Fibroblast of pulmonary artery (primary cell): ENCODE measurements around the gene RPL27A.

Experiments used
- DNase-seq: peaks from one replicate; pipeline ENCODE4 v3.0.0-alpha.2; 2010; ENCODE audit warnings: low read depth
- H3K4me3 ChIP-seq: replicated peaks from 2 replicates; pipeline ENCODE4 v1.5.1; 2011; ENCODE audit warnings: low read depth, mild to moderate bottlenecking, control low read depth, low read length, moderate library complexity
- CTCF ChIP-seq: IDR thresholded peaks from 2 replicates; pipeline ENCODE4 v1.5.1; 2011; ENCODE audit warnings: mild to moderate bottlenecking, control low read depth, low read length, inconsistent platforms; ENCODE audit errors: missing control alignments

RPL27A gene

GRCh38 chr11:8698917-8699441 lies 16.4 kb downstream of the RPL27A start:
- no peak for DNase-seq
- TF ChIP-seq CTCF, result no peak
- H3K4me3 ChIP-seq, result no peak overlapping the region

GRCh38 chr11:8699903-8700302 lies 17.3 kb downstream of the RPL27A start:
- no peak overlapping the region for H3K4me3 ChIP-seq
- DNase-seq, result peak; percentile 73
- no peak for TF ChIP-seq CTCF

DNA sequence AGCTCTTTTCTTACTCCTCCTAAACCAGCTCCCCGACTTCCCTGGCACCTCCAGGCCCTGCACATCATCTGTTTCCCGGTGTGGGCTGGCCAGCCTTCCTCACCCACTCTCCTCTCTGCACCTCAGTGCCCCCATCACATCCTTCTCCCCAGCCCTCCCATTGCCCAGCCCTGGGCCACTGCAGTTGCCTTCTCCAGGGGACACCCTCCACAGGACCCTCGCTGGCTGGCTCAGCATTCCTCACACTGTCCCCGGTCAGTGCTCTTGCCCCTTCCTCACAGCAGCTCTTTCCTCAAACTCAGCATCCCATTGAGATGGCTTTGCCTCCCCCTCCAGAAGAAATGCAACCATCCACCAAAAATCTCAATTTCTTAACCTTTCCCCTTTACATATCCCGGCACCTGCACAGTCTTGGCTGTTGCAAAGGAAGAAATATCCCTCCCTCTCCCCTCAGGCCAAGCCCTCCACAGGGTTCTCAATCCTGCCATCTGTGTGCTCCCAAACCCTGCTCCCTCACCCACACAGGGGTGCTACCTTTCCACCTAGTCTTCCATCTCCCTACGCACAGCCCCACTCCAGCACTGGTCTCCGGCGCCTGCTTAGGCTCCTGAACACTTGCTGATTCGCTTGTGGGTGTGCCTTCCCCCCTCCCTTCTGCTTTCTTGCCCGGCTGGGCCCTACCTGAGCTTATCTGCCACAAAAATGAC lies 19.5 kb downstream of the RPL27A start:
- DNase-seq, result no peak
- H3K4me3 ChIP-seq, result no peak overlapping the region
- no peak for TF ChIP-seq CTCF

DNA sequence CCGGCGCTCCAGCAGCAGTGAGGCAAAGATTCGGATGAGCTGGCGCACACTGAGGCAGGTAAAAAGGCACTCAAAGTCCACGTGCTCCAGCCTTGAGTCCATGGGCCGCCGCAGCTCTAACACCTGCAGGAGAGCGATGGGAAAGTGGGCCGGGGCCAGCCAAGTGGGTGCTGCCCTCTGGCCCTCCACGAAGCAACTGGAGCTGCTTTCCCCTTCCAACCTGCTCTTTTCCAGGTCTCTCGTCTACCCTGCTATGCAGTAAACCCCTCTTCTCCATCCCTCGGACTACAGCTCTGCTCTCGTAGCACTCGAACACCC lies 20.0 kb downstream of the RPL27A start:
- no peak overlapping the region for H3K4me3 ChIP-seq
- no peak for DNase-seq
- no peak for TF ChIP-seq CTCF

DNA sequence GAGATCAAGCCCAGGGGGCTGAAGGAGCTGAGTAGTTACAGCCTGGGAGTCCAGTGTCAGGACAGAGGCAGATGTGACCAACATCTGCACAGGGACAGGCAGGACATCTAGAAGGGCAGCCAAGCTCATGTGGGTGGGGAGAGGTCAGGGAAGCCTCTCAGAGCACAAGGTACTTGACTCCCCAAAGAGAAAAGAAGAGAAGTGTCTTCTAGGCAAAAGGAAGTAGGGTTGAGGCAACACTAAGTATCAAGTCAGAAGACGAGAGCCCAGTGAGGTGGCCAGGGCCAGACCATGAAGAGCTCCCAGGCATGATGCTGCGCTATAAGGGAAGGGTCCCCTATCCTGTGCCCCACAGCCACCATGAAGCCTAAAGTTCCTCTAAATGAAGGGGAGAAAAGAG lies 21.5 kb downstream of the RPL27A start:
- no peak for TF ChIP-seq CTCF
- DNase-seq, result no peak
- H3K4me3 ChIP-seq, result no peak overlapping the region

- no peak for DNase-seq
- TF ChIP-seq CTCF, result no peak
- no peak overlapping the region for H3K4me3 ChIP-seq
These were observed 22.6 kb downstream of the RPL27A start for GRCh38 chr11:8705146-8705545.
